Measurements from ENCODE around the gene SLC9B1.

SLC9B1 gene

DNA sequence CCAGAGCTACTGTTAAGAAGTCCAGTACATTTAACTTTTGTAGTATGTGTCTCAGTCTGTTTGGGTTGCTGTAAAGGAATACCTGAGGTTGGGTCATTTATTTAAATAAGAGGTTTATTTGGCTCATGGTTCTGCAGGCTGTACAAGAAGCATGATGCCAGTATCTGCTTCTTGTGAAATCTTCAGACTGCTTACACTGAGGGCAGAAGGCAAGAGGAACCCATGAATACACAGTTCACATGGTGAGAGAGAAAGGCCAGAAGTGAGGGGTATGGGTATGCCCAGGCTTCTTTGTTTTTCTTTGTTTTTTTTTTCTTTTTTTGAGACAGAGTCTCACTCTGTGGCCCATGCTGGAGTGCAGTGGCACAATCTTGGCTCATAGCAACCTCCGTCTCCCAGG lies 156.8 kb downstream of the SLC9B1 start (continued):
- TF ChIP-seq ZNF549 (tag by site-specific recombination; IDR thresholded peaks at IDR 0.05) (no peak), ZNF24 (tag by site-specific recombination; IDR thresholded peaks at IDR 0.05) (no peak), ZNF174 (tag by site-specific recombination; IDR thresholded peaks at IDR 0.05) (no peak), ZNF510 (tag by site-specific recombination; IDR thresholded peaks at IDR 0.05; ENCODE audit: insufficient replicate concordance) (no peak), KLF16 (tag by site-specific recombination; IDR thresholded peaks at IDR 0.05) (no peak), ZFHX2 (tag by site-specific recombination; conservative IDR thresholded peaks at IDR 0.05) (no peak), ZBTB48 (tag by site-specific recombination; IDR thresholded peaks at IDR 0.05) (no peak), ZNF16 (tag by site-specific recombination; IDR thresholded peaks at IDR 0.05; ENCODE audit: low read depth) (no peak), KLF1 (tag by site-specific recombination; IDR thresholded peaks at IDR 0.05) (no peak), SP2 (tag by site-specific recombination; IDR thresholded peaks at IDR 0.05) (no peak)
- TF ChIP-seq, protein P1, sequence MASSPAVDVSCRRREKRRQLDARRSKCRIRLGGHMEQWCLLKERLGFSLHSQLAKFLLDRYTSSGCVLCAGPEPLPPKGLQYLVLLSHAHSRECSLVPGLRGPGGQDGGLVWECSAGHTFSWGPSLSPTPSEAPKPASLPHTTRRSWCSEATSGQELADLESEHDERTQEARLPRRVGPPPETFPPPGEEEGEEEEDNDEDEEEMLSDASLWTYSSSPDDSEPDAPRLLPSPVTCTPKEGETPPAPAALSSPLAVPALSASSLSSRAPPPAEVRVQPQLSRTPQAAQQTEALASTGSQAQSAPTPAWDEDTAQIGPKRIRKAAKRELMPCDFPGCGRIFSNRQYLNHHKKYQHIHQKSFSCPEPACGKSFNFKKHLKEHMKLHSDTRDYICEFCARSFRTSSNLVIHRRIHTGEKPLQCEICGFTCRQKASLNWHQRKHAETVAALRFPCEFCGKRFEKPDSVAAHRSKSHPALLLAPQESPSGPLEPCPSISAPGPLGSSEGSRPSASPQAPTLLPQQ (tag by site-specific recombination; IDR thresholded peaks at IDR 0.05): no peak

DNA sequence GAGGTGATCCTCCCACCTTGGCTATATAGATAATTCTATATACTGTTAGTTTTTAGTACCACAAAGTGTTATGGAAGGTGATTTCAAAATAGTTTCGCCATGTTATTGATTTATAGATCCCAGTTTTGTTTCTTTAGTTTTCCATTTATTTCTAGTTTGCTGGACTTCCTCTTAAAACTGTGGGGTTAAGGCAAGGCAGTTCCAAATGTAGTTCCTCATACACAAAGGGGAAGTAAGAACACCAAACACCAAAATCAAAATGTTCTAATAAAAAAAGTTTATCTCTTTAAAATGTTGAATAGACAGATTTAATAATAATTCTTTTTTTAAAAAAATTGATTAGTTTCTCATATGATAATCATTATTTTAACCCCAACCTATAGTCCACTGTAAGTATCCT lies 157.5 kb downstream of the SLC9B1 start:
- CTCF ChIA-PET: interaction anchor here (1.2 kb wide), 1 partner anchor 10 kb away, joined by 3 read pairs; no protein-coding TSS in a partner anchor
- POLR2A ChIA-PET: no interaction called here
- Histone ChIP-seq H3K27ac (ENCODE audit: extremely low read depth, low read depth, low read length) (no peak overlapping the region), H3K4me1 (ENCODE audit: control insufficient read depth, insufficient read depth, low read length) (no peaks in the 10 kb centered on the region), H3K9me3 (ENCODE audit: control insufficient read depth, insufficient read depth, low read depth, low read length) (no peaks in the 10 kb centered on the region), H3K4me3 (ENCODE audit: low read depth, low read length) (no peak overlapping the region), H3K36me3 (ENCODE audit: control insufficient read depth in 2 of 2, insufficient read depth in 1 of 2, low read length in 2 of 2) (peaks cover 0 to 3% of the 10 kb centered on the region in 2 experiments; a peak in 1 of 3 replicates)
- TF ChIP-seq SCRT2 (tag by site-specific recombination; IDR thresholded peaks at IDR 0.05): no peak
- TF ChIP-seq KLF8 (tag by site-specific recombination; IDR thresholded peaks at IDR 0.05): no peak
- no peak for TF ChIP-seq ZNF324 (tag by site-specific recombination; IDR thresholded peaks at IDR 0.05)
- no peak for TF ChIP-seq ZNF121 (tag by site-specific recombination; IDR thresholded peaks at IDR 0.05)
- no peak for TF ChIP-seq ZNF211 (tag by site-specific recombination; IDR thresholded peaks at IDR 0.05; ENCODE audit: low read depth)
- no peak for TF ChIP-seq ZNF670 (tag by site-specific recombination; IDR thresholded peaks at IDR 0.05; ENCODE audit: low read depth)
- TF ChIP-seq KLF1 (tag by site-specific recombination; IDR thresholded peaks at IDR 0.05): no peak
- TF ChIP-seq ZNF146 (tag by site-specific recombination; IDR thresholded peaks at IDR 0.05): no peak

DNA sequence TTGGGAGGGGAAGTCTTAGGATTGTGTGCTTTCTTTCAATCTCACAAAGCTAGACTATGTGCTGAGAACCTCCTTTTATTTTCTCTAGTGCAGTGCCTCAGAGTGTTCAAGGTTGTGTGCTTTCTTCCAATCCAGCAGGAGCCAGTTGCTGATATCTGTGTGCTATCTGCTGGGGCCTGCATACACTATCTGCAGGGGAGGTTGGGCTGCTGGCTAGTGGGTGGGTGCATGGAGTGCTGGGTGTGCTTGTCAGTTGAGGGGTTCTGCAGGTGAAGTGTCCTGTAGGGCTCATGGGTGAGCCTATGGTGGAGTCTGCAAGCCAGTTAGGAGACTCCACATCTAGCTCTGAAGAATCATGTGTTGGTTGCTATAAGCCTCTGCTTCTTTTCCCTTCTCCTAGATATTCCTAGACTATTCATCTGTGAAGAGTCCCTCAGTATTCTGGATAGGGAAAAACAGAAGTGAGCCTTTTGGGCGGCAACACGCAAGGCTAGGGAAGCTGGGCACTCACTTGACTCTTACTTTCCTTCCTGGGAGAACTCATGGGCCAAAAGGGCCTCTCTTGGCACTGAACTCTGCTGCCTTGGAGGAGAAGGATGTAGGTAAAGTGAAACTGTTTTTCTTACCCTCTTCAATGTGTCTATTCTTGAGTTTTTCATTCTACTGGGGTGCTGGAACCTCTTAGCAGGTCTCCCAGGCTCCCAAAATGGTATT lies 158.7 kb downstream of the SLC9B1 start:
- H3K4me1 ChIP-seq (ENCODE audit: control insufficient read depth, insufficient read depth, low read length): no peaks in the 10 kb centered on the region
- H3K9me3 ChIP-seq (ENCODE audit: control insufficient read depth, insufficient read depth, low read depth, low read length): no peaks in the 10 kb centered on the region
- H3K27ac ChIP-seq (ENCODE audit: extremely low read depth, low read depth, low read length): no peak overlapping the region
- H3K4me3 ChIP-seq (ENCODE audit: low read depth, low read length): no peak overlapping the region
- TF ChIP-seq ZNF350 (tag by site-specific recombination; IDR thresholded peaks at IDR 0.05): no peak
- TF ChIP-seq ZFP3 (tag by site-specific recombination; IDR thresholded peaks at IDR 0.05; ENCODE audit: low read depth): no peak
- TF ChIP-seq ZNF223 (tag by site-specific recombination; IDR thresholded peaks at IDR 0.05): no peak
- TF ChIP-seq ZNF324 (tag by site-specific recombination; IDR thresholded peaks at IDR 0.05): no peak
- TF ChIP-seq, protein P2, sequence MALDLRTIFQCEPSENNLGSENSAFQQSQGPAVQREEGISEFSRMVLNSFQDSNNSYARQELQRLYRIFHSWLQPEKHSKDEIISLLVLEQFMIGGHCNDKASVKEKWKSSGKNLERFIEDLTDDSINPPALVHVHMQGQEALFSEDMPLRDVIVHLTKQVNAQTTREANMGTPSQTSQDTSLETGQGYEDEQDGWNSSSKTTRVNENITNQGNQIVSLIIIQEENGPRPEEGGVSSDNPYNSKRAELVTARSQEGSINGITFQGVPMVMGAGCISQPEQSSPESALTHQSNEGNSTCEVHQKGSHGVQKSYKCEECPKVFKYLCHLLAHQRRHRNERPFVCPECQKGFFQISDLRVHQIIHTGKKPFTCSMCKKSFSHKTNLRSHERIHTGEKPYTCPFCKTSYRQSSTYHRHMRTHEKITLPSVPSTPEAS (tag by site-specific recombination; IDR thresholded peaks at IDR 0.05): no peak
- ChIA-PET CTCF (interaction anchor here (1.0 to 1.2 kb wide), 2 partner anchors 8 to 231 kb away, joined by 3 read pairs; no protein-coding TSS in a partner anchor), POLR2A (no interaction called here)
- peaks cover 0 to 3% of the 10 kb centered on the region in 2 experiments; a peak in 1 of 3 replicates for H3K36me3 ChIP-seq (ENCODE audit: control insufficient read depth in 2 of 2, insufficient read depth in 1 of 2, low read length in 2 of 2)

Data from HEK293 (cell line).